Endothelial cell of hepatic sinusoid (primary cell): ENCODE measurements around the gene CFAP97D2.
"Not testable (repeated sequence)": the region's sequence is repeated elsewhere in the genome, so short reads cannot be mapped to it uniquely, and the experiment has no call there.

Experiments used
- in situ Hi-C: cut with HindIII; loops from 2 replicates; pipeline ENCODE4 v1.10.0; 2017; ENCODE audit warnings: low sequenced_read_pairs

Gene CFAP97D2

GRCh38 chr13:114185182-114185971 lies 6.3 kb downstream of the CFAP97D2 start:
- in situ Hi-C loops = no loop called here

- in situ Hi-C loops = no loop called here
Measured at GRCh38 chr13:114194853-114195252, 15.8 kb downstream of the CFAP97D2 start.

- in situ Hi-C loops = no loop called here
Measured at GRCh38 chr13:114196629-114197028, 17.6 kb downstream of the CFAP97D2 start.

- in situ Hi-C loops = no loop called here
Measured at GRCh38 chr13:114198556-114198955, 19.5 kb downstream of the CFAP97D2 start.

- in situ Hi-C loops = not testable (repeated sequence)
Measured at GRCh38 chr13:114199526-114199925, 20.5 kb downstream of the CFAP97D2 start.

- in situ Hi-C loops = no loop called here
Measured at GRCh38 chr13:114199954-114200353, 20.9 kb downstream of the CFAP97D2 start.

GRCh38 chr13:114200399-114200911 lies 21.4 kb downstream of the CFAP97D2 start:
- in situ Hi-C loops = no loop called here

GRCh38 chr13:114202581-114202980 lies 23.5 kb downstream of the CFAP97D2 start:
- in situ Hi-C loops = no loop called here

GRCh38 chr13:114203536-114203935 lies 24.5 kb downstream of the CFAP97D2 start:
- in situ Hi-C loops = no loop called here

- in situ Hi-C loops = loop anchor here (5.0 kb wide), 1 partner anchor 37 kb away; no protein-coding TSS in a partner anchor
Measured at GRCh38 chr13:114204894-114205293, 25.8 kb downstream of the CFAP97D2 start.

GRCh38 chr13:114208134-114208533 lies 29.1 kb downstream of the CFAP97D2 start:
- in situ Hi-C loops = loop anchor here (5.0 kb wide), 1 partner anchor 34 kb away; no protein-coding TSS in a partner anchor

GRCh38 chr13:114211446-114212157 lies 32.5 kb downstream of the CFAP97D2 start:
- in situ Hi-C loops = no loop called here

- in situ Hi-C loops = no loop called here
Measured at GRCh38 chr13:114212158-114212495, 33.1 kb downstream of the CFAP97D2 start.

- in situ Hi-C loops = no loop called here
Measured at GRCh38 chr13:114213980-114214379, 34.9 kb downstream of the CFAP97D2 start.

- in situ Hi-C loops = no loop called here
Measured at GRCh38 chr13:114219392-114219791, 40.3 kb downstream of the CFAP97D2 start.

GRCh38 chr13:114222461-114222968 lies 43.5 kb downstream of the CFAP97D2 start:
- in situ Hi-C loops = no loop called here

- in situ Hi-C loops = no loop called here
Measured at GRCh38 chr13:114224201-114224600, 45.1 kb downstream of the CFAP97D2 start.

- in situ Hi-C loops = no loop called here
Measured at GRCh38 chr13:114225610-114226009, 46.6 kb downstream of the CFAP97D2 start.

- in situ Hi-C loops = no loop called here
Measured at GRCh38 chr13:114226088-114226487, 47.0 kb downstream of the CFAP97D2 start.

- in situ Hi-C loops = no loop called here
Measured at GRCh38 chr13:114226699-114227323, 47.8 kb downstream of the CFAP97D2 start.

GRCh38 chr13:114227528-114227927 lies 48.5 kb downstream of the CFAP97D2 start:
- in situ Hi-C loops = no loop called here
